ENCODE data around the gene GLRA2.
"Not testable (repeated sequence)": the region's sequence is repeated elsewhere in the genome, so short reads cannot be mapped to it uniquely, and the experiment has no call there.

Gene GLRA2

GRCh38 chrX:14594521-14594920, 65.2 kb downstream of the GLRA2 start:
- DNase-seq: no peak

- no peak for DNase-seq
These were observed 69.0 kb downstream of the GLRA2 start for GRCh38 chrX:14598330-14598729.

- no peak for DNase-seq
These were observed 78.2 kb downstream of the GLRA2 start for GRCh38 chrX:14607446-14607985.

- DNase-seq: not testable (repeated sequence)
These were observed 83.1 kb downstream of the GLRA2 start for GRCh38 chrX:14612450-14612849.

- DNase-seq: no peak
These were observed 87.0 kb downstream of the GLRA2 start for GRCh38 chrX:14616301-14616700.

GRCh38 chrX:14616836-14617235, 87.5 kb downstream of the GLRA2 start:
- no peak for DNase-seq

- DNase-seq: no peak
These were observed 89.0 kb downstream of the GLRA2 start for GRCh38 chrX:14618177-14618965.

- DNase-seq: no peak
These were observed 101.4 kb downstream of the GLRA2 start for GRCh38 chrX:14630733-14631132.

- no peak for DNase-seq
These were observed 112.6 kb downstream of the GLRA2 start for GRCh38 chrX:14641681-14642655.

- no peak for DNase-seq
These were observed 131.6 kb downstream of the GLRA2 start for GRCh38 chrX:14660970-14661369.

- DNase-seq: no peak
These were observed 141.5 kb downstream of the GLRA2 start for GRCh38 chrX:14670819-14671218.

GRCh38 chrX:14672611-14673172, 143.4 kb downstream of the GLRA2 start:
- DNase-seq: no peak

- no peak for DNase-seq
These were observed 143.9 kb downstream of the GLRA2 start for GRCh38 chrX:14673236-14673635.

GRCh38 chrX:14673764-14674163, 144.4 kb downstream of the GLRA2 start:
- DNase-seq: no peak

- DNase-seq: no peak
These were observed 146.2 kb downstream of the GLRA2 start for GRCh38 chrX:14675500-14675899.

GRCh38 chrX:14676431-14676830, 147.1 kb downstream of the GLRA2 start:
- DNase-seq: no peak

GRCh38 chrX:14688331-14688730, 159.0 kb downstream of the GLRA2 start:
- not testable (repeated sequence) for DNase-seq

GRCh38 chrX:14690553-14690952, 161.2 kb downstream of the GLRA2 start:
- no peak for DNase-seq

- no peak for DNase-seq
These were observed 165.3 kb downstream of the GLRA2 start for GRCh38 chrX:14694611-14695010.

- DNase-seq: no peak
These were observed 168.1 kb downstream of the GLRA2 start for GRCh38 chrX:14697451-14697850.

- DNase-seq: no peak
These were observed 169.5 kb downstream of the GLRA2 start for GRCh38 chrX:14698790-14699189.

GRCh38 chrX:14700982-14701381, 171.6 kb downstream of the GLRA2 start:
- DNase-seq: no peak

- DNase-seq: no peak
These were observed 172.8 kb downstream of the GLRA2 start for GRCh38 chrX:14702145-14702544.

Data from activated T-cell treated with anti-CD3 and anti-CD28 coated beads, Interleukin-2, amount 50 U/mL, for 1 hour (primary cell).